GM13976 (cell line): ENCODE measurements around the gene XRCC3.

Source experiments
- DNase-seq: peaks from one replicate; pipeline ENCODE4 v3.0.0; 2012; ENCODE audit warnings: low spot score
- in situ Hi-C: fragments of 300-500 bp; cut with MboI; formaldehyde crosslinking; loops from one replicate; pipeline ENCODE4 v1.12.0; 2022; ENCODE audit warnings: low sequenced_read_pairs, mixed read lengths, inconsistent platforms; ENCODE audit not compliant: unreplicated experiment
- TF ChIP-seq, protein P1 (sequence below): IDR thresholded peaks from 2 replicates; pipeline ENCODE4 v1.5.1; 2012; ENCODE audit warnings: borderline replicate concordance, mild to moderate bottlenecking; ENCODE audit not compliant: insufficient read depth; ENCODE audit errors: extremely low read depth, missing control alignments, control extremely low read depth

XRCC3 gene

DNA sequence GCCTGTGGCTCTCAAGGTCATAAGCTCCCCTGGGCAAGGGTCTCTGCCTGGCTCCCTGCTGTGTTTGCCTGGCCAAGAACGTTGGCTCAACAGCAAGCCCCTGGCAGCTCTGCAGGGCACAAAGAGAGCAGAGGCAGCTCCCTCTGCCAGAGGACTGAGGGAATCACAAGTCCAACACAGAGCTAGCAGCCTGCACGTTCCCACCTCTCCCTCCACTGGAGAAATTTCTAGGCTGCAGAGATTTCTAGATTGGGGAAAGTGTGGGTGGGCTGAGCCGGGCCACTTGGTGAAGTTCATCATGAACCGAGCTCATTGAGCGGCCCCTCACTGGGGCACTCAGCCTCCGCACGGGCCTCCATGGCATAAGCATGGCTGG, 20.2 kb upstream of the XRCC3 start:
- DNase-seq: no peak
- in situ Hi-C loops: no loop called here
- TF ChIP-seq, protein P1, sequence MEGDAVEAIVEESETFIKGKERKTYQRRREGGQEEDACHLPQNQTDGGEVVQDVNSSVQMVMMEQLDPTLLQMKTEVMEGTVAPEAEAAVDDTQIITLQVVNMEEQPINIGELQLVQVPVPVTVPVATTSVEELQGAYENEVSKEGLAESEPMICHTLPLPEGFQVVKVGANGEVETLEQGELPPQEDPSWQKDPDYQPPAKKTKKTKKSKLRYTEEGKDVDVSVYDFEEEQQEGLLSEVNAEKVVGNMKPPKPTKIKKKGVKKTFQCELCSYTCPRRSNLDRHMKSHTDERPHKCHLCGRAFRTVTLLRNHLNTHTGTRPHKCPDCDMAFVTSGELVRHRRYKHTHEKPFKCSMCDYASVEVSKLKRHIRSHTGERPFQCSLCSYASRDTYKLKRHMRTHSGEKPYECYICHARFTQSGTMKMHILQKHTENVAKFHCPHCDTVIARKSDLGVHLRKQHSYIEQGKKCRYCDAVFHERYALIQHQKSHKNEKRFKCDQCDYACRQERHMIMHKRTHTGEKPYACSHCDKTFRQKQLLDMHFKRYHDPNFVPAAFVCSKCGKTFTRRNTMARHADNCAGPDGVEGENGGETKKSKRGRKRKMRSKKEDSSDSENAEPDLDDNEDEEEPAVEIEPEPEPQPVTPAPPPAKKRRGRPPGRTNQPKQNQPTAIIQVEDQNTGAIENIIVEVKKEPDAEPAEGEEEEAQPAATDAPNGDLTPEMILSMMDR: no peak

- TF ChIP-seq, protein P1: no peak
- in situ Hi-C loops: no loop called here
- no peak for DNase-seq
These were observed 19.8 kb upstream of the XRCC3 start for GRCh38 chr14:103735022-103735421.

DNA sequence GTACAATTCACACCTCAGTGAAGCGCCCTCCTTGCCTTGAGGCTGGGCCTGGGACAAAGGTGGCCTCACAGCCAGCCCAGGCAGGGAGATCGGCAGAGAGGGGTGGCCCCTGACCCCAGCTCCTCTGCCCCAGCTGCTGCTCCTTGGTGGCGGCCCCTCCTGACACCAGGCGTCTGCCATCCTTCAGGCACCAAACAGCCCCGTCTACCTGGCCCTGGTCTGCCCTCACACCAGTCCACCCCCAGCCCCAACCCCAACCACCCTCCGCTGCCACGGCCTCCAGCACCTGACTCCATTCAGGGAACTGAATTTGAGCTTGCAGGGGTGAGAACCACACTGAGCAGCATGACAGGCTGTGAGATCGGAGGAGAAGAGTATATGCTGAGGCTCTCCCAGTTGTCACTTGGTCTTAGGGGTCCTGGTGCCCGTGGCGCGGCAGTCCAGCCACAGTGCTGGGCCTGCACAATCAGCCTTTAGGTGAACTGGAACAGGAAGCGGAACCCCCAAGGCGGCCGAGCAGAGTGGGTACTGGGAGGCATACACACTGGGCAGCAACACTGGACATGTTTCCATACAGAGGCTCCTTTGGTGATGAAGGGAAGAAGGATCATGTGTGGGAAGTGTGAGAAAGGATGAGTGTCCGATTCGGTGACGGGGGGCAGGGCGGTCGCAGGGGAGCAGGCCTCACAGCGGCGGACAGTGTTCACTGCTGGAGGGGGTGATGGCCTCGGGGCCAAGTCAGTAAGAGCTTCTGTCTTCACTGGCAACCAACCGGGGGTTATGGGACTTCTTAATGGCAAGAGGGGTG, 19.0 kb upstream of the XRCC3 start:
- DNase-seq: no peak
- TF ChIP-seq, protein P1: no peak
- in situ Hi-C loops: no loop called here

GRCh38 chr14:103733651-103734050, 18.4 kb upstream of the XRCC3 start:
- in situ Hi-C loops: no loop called here
- DNase-seq: no peak
- TF ChIP-seq, protein P1: no peak

GRCh38 chr14:103732868-103733620, 17.8 kb upstream of the XRCC3 start:
- no peak for DNase-seq
- in situ Hi-C loops: no loop called here
- TF ChIP-seq, protein P1: no peak

- DNase-seq: no peak
- in situ Hi-C loops: no loop called here
- TF ChIP-seq, protein P1: no peak
These were observed 16.9 kb upstream of the XRCC3 start for GRCh38 chr14:103731916-103732867.
